Activated gamma-delta T cell (primary cell): ENCODE results near the gene C15orf39.

Experiments
- DNase-seq: peaks from one replicate; lab custom pipeline; 2025; lab: John Stamatoyannopoulos, UW

The C15orf39 gene

GRCh38 chr15:75197062-75197630 is 4.5 kb upstream of the C15orf39 start:
- no peak for DNase-seq

GRCh38 chr15:75198560-75199356 is 2.9 kb upstream of the C15orf39 start:
- DNase-seq = no peak

- DNase-seq = no peak
Measured at GRCh38 chr15:75199357-75199940, 2.2 kb upstream of the C15orf39 start.

GRCh38 chr15:75200391-75200764 is 1.3 kb upstream of the C15orf39 start:
- DNase-seq = no peak

- DNase-seq = no peak
Measured at GRCh38 chr15:75200765-75201615, 692 bp upstream of the C15orf39 start.

GRCh38 chr15:75202251-75203016 is 752 bp downstream of the C15orf39 start:
- DNase-seq = peak; percentile 79

GRCh38 chr15:75203017-75203907 is 1.6 kb downstream of the C15orf39 start:
- DNase-seq = no peak

GRCh38 chr15:75203908-75204263 is 2.2 kb downstream of the C15orf39 start:
- DNase-seq = no peak

GRCh38 chr15:75204340-75205063 is 2.8 kb downstream of the C15orf39 start:
- DNase-seq = peak; percentile 49

GRCh38 chr15:75205064-75205395 is 3.3 kb downstream of the C15orf39 start:
- DNase-seq = no peak

GRCh38 chr15:75206006-75206405 is 4.3 kb downstream of the C15orf39 start:
- DNase-seq = no peak

GRCh38 chr15:75206803-75207617 is 5.3 kb downstream of the C15orf39 start:
- no peak for DNase-seq

GRCh38 chr15:75207618-75208500 is 6.2 kb downstream of the C15orf39 start:
- DNase-seq = no peak

GRCh38 chr15:75208501-75209288 is 7.0 kb downstream of the C15orf39 start:
- no peak for DNase-seq

- DNase-seq = no peak
Measured at GRCh38 chr15:75209289-75209676, 7.6 kb downstream of the C15orf39 start.

GRCh38 chr15:75210811-75211230 is 9.1 kb downstream of the C15orf39 start:
- no peak for DNase-seq

GRCh38 chr15:75211436-75212199 is 9.9 kb downstream of the C15orf39 start:
- DNase-seq = no peak
